B cell (primary cell): ENCODE results near the gene IKZF1. TPM values are rescaled to one million over a fixed set of nuclear protein-coding genes. Genes with fewer than 3 reads are reported as not detected.

Experiments
- ATAC-seq: fragments of 200-7000 bp; cut with Tn5 transposase; one replicate; pipeline ENCODE4 v1.10.0; 2021; ENCODE audit warnings: low read depth, mild to moderate bottlenecking, moderate number of reproducible peaks, moderate library complexity
- CTCF ChIA-PET: fragments of 350-600 bp; sonication (Branson Sonifier 250); formaldehyde crosslinking; loops from one replicate; lab custom pipeline; 2021; ENCODE audit warnings: antibody characterized with exemption, inconsistent platforms; lab: Charles Lee
- POLR2A ChIA-PET: fragments of 350-600 bp; sonication (Branson Sonifier 250); formaldehyde crosslinking; loops from one replicate; lab custom pipeline; 2021; ENCODE audit warnings: antibody characterized with exemption; lab: Charles Lee
- DNase-seq: peaks from one replicate; pipeline ENCODE4 v3.0.0; 2013
- H2AFZ ChIP-seq: 2 replicates; pipeline ENCODE4 v1.6.1; 2012; ENCODE audit warnings: mild to moderate bottlenecking, low read depth, low read length; ENCODE audit not compliant: insufficient read depth, poor library complexity, severe bottlenecking
- H3K27ac ChIP-seq, 2 donors: 1 replicate in 1 of 2; 2 replicates in 1 of 2; pipeline ENCODE4 v1.5.1; 2012 to 2013; ENCODE audit warnings: low read length in 2 of 2, mild to moderate bottlenecking in 2 of 2, moderate library complexity in 1 of 2
- H3K27me3 ChIP-seq, 4 experiments: fragments of 200-600 bp in 1 of 4; sonication (generic) in 1 of 4; replicated peaks in 1 of 4; 1 replicate in 2 of 4; 2 replicates in 2 of 4; pipeline versions ENCODE4 v1.6.1 to v1.7.0; 2013 to 2016; ENCODE audit warnings: low read length in 3 of 4, mild to moderate bottlenecking in 2 of 4, mixed read lengths in 1 of 4, moderate library complexity in 1 of 4; ENCODE audit not compliant: insufficient read depth in 4 of 4, control insufficient read depth in 3 of 4; ENCODE audit errors: control extremely low read depth in 1 of 4
- H3K36me3 ChIP-seq, 2 experiments: replicated peaks in 1 of 2; 1 replicate in 1 of 2; 2 replicates in 1 of 2; pipeline versions ENCODE4 v1.6.1 to v1.7.1; 2013; ENCODE audit warnings: low read length in 1 of 2; ENCODE audit not compliant: insufficient read depth in 2 of 2, control insufficient read depth in 1 of 2; ENCODE audit errors: control extremely low read depth in 1 of 2, extremely low read depth in 1 of 2
- H3K4me1 ChIP-seq, 2 donors: fragments of 200-600 bp in 1 of 2; sonication (generic) in 1 of 2; 1 replicate in 1 of 2; 2 replicates in 1 of 2; pipeline versions ENCODE4 v1.5.1 to v1.6.1; 2013 to 2017; ENCODE audit warnings: low read length in 2 of 2; ENCODE audit not compliant: control insufficient read depth in 2 of 2, insufficient read depth in 2 of 2
- H3K4me2 ChIP-seq: replicated peaks from 2 replicates; pipeline ENCODE3; 2012; ENCODE audit warnings: mild to moderate bottlenecking, low read depth, low read length; ENCODE audit not compliant: poor library complexity, severe bottlenecking
- H3K4me3 ChIP-seq, 5 experiments: fragments of 200-600 bp in 1 of 5; sonication (generic) in 1 of 5; 1 replicate in 3 of 5; 2 replicates in 2 of 5; pipeline versions ENCODE4 v1.5.1 to v1.7.0; 2011 to 2016; ENCODE audit warnings: low read length in 4 of 5, mild to moderate bottlenecking in 4 of 5, low read depth in 2 of 5, control low read depth in 1 of 5, moderate library complexity in 1 of 5; ENCODE audit not compliant: insufficient read depth in 1 of 5; ENCODE audit errors: control extremely low read depth in 1 of 5, extremely low read depth in 1 of 5
- H3K79me2 ChIP-seq: fragments of 200-600 bp; sonication (generic); one replicate; pipeline ENCODE4 v1.6.0; 2016; ENCODE audit warnings: low read length; ENCODE audit not compliant: control insufficient read depth, insufficient read depth
- H3K9ac ChIP-seq: fragments of 200-600 bp; sonication (generic); 2 replicates; pipeline ENCODE4 v1.6.1; 2017; ENCODE audit warnings: mild to moderate bottlenecking, low read length, moderate library complexity
- H3K9me3 ChIP-seq, 3 donors: one replicate each; pipeline versions ENCODE4 v1.6.1 to v1.7.1; 2013; ENCODE audit warnings: low read length in 2 of 3; ENCODE audit not compliant: control insufficient read depth in 2 of 3, insufficient read depth in 1 of 3; ENCODE audit errors: control extremely low read depth in 1 of 3
- H4K20me1 ChIP-seq: 2 replicates; pipeline ENCODE4 v1.6.0; 2012; ENCODE audit warnings: mild to moderate bottlenecking, low read length; ENCODE audit not compliant: insufficient read depth, control insufficient read depth, poor library complexity, severe bottlenecking
- H3K27ac Mint-ChIP-seq: one replicate; pipeline ENCODE4 v1.8.0; 2021; ENCODE audit warnings: mixed read lengths
- H3K27me3 Mint-ChIP-seq: one replicate; pipeline ENCODE4 v1.8.0; 2021; ENCODE audit warnings: mixed read lengths
- H3K4me1 Mint-ChIP-seq: one replicate; pipeline ENCODE4 v1.8.0; 2021; ENCODE audit warnings: mixed read lengths
- H3K4me3 Mint-ChIP-seq: one replicate; pipeline ENCODE4 v1.8.0; 2021; ENCODE audit warnings: mixed read lengths
- H3K9me3 Mint-ChIP-seq: one replicate; pipeline ENCODE4 v1.8.0; 2022; ENCODE audit warnings: mixed read lengths; ENCODE audit not compliant: insufficient read depth
- CTCF ChIP-seq: fragments of 200-600 bp; IDR thresholded peaks from one replicate; pipeline ENCODE4 v1.8.0; 2022; ENCODE audit warnings: antibody characterized with exemption, mild to moderate bottlenecking
- EZH2 ChIP-seq: IDR thresholded peaks from 2 replicates; pipeline ENCODE4 v1.6.1; 2012; ENCODE audit warnings: borderline replicate concordance, low read depth, mild to moderate bottlenecking, moderate library complexity, low read length; ENCODE audit not compliant: insufficient read depth, poor library complexity, severe bottlenecking
- WGBS: methylation state at CpG from one replicate; pipeline ENCODE4 v1.1.5; 2013; ENCODE audit warnings: missing lambda C conversion rate; ENCODE audit not compliant: insufficient coverage; 5-methylcytosine and 5-hydroxymethylcytosine counted together
- intact Hi-C: fragments of 100-400 bp; cut with micrococcal nuclease; formaldehyde crosslinking; loops from one replicate; pipeline ENCODE4 v1.10.0; 2022
- polyA plus RNA-seq: library from polyadenylated mRNA; depleted of rRNA; stranded (reverse); fragments of >200 nt; gene quantifications from 2 replicates; pipeline ENCODE4 v1.2.3, GENCODE V29; 2012
- total RNA-seq, 2 donors: library from RNA; stranded (reverse); fragments of 120-200 nt in 1 of 2; gene quantifications; 1 replicate in 1 of 2; 2 replicates in 1 of 2; pipeline versions ENCODE4 v1.2.3 to v1.2.4, GENCODE V29; 2013 to 2022

Gene IKZF1
- total and polyA plus RNA-seq, 2 donors (not counting 1 experiment from before 2014, with no cell fraction given) = 199 to 254 TPM

- H3K36me3 ChIP-seq = peaks cover 5 to 61% of the 10 kb centered on the region in 2 experiments
Measured at GRCh38 chr7:50331564-50332208, 27.2 kb downstream of the IKZF1 start.

More at GRCh38 chr7:50331564-50332208, 27.2 kb downstream of the IKZF1 start:
- Mint-ChIP-seq H3K27ac (no peak overlapping the region), H3K4me3 (peak overlapping the region; percentile 63), H3K4me1 (peaks cover 19% of the 10 kb centered on the region), H3K27me3 (no peaks in the 10 kb centered on the region), H3K9me3 (no peaks in the 10 kb centered on the region)
- ChIA-PET POLR2A (interaction anchor here (1.5 kb wide), 1 partner anchor 27 kb away, joined by 5 read pairs; the partner anchor contains the start of gene IKZF1), CTCF (interaction anchor here (0.5 to 7.0 kb wide), 8 partner anchors 19 to 126 kb away, joined by 3 to 37 read pairs (median 5); no protein-coding TSS in a partner anchor)
- DNase-seq (peak; percentile 65), ATAC-seq (peak; percentile 26)
- Histone ChIP-seq H3K9ac (peak overlapping the region; percentile 41), H4K20me1 (peaks cover 8% of the 10 kb centered on the region), H3K9me3 (no peaks in the 10 kb centered on the region), H3K4me1 (peaks cover 93 to 97% of the 10 kb centered on the region in 2 donors), H3K4me2 (peak overlapping the region; percentile 76), H3K4me3 (peak overlapping the region in 2 of 5 experiments; percentile 5 to 6), H3K27me3 (no peaks in the 10 kb centered on the region), H3K79me2 (peaks cover 93% of the 10 kb centered on the region), H3K27ac (peak overlapping the region; percentile 85 to 95), H2AFZ (peak overlapping the region; percentile 29)
- WGBS = 14% methylated on average over 1 of the region's 2 CpGs
- no peak for TF ChIP-seq EZH2
- no peak for TF ChIP-seq CTCF
- intact Hi-C loops = loop anchor here (1.0 to 2.0 kb wide), 2 partner anchors 19 to 20 kb away; no protein-coding TSS in a partner anchor
